Activated gamma-delta T cell treated with anti-CD3 and anti-CD28 coated beads, Interleukin-2, amount 50 U/mL, for 16 hours (primary cell): ENCODE data around the gene MAP3K4.

Experiments used
- DNase-seq: peaks from one replicate; pipeline ENCODE4 v3.0.0-alpha.2; 2020; ENCODE audit warnings: low read depth

MAP3K4 gene

DNA sequence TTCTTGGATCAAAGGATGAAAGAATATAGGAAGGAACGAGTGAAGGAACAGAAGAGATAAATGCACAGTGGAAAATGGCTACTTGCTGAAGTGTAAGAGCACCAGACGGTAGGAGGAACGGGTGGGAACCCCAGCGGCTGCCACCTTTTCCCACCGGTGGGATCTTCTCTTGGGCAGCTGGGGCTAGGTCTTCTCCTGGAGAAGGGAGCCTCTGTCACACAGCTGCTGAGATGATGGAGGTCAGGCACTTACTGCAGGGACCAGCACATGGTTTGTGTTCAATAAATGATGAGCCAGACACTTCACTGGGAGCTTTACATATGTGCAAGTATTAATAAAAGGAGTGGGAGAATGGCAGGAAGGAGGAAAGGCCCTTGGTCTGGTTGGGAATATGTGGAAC is 158.6 kb downstream of the MAP3K4 start:
- no peak for DNase-seq

DNA sequence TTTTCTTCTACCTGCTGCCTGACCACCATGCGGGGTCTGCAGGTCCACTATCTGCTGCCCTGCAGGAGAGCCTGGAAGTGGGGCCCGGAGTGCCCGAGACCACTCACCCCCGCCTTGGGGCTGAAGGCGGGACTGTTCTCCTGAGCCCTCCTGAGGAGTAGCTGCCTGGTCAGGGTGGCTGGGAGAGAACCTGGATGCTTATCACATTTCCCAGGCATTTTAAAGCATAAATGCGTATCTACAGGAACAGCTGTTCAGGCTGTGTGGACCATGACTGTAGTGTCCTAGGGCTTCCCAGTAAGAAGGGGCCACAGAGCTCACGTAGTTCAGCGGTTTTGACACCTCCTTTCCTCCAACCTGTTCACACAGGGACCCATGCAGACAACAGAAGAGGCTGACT is 159.0 kb downstream of the MAP3K4 start:
- no peak for DNase-seq

DNA sequence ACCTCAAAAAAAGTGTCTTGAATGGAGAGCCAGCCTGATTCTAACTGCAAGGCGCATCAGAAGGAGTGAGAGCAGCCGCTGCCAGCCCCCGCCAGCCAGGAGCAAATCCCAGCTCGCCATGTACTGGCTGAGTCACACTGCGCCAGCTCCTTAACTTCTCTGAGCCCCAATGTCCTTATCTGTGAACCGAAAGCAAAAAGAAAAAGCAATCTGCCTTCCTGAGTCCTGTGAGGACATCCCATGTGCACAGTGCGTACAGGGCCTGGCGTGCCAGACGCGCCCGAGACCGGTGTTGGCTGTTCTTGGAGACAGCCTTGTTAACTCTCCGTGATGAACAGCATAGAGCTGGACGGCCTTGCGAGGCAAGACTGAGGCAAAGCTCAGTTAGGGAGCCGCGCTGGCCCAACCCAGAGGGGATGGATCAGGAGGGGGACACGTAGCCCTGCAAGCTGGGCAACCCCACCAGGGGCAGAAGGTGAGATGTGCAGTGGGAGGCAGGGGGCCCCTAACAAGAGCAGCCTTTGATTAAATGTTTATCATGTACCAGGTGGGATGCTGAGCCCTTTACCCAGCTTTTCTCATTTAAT is 159.6 kb downstream of the MAP3K4 start:
- DNase-seq: no peak

DNA sequence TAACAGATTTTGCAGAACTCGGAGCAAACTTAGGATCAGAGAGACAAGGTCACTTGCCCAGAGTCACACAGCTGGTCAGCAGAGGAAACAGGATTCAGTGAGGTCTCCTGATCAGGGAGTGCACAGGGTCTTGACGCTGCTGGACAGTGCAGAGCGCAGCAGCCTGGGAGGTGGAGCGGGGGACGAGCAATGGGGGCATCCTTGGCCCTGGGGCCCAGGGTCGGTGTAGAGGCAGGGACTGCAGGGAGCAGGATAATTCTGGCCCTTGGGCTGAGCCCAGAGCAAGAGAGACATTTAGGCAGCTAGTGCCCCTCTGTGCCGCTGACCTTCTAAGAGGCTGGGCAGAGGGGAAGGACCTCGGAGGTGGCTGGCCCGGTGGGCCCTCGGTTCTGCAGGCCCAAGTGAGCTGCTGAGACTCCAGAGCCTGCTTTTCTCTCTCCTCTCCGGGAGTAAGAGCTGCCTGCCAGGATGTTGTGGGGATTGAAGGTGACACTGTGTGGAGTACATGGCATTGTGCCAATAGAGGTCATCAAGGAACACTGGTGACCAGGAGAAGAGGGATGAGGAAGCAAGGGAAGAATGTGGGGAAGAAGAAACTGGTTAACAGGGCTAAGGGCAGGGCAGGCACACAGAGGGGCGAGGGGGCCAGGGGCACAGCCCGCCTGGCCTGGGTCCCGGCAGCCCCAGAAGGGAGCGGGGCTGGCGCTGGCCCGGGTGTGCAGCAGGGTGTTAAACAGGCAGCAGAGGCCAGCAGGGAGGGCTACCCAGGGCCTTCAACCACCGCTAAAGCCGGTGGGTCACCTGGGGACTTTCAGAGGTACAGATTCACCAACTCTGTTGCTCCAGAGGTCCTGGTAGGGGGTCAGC is 160.3 kb downstream of the MAP3K4 start:
- DNase-seq: no peak

DNA sequence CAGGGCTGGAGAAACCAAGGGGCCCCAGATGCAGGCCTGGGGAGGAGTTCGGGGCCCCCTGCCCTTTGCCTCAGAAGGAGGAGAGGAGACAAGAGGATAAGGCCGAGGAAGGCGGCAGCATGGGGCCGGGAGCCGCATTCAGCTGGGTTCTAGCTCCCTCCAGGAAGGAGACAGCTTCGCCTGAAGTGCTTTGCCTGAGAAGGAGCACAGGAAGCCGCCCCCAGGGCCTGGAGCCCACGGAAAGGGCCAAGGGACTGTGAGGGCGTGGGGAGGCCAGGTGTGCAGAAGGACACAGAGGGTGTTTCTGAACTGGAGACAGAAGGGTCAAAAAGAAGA is 160.9 kb downstream of the MAP3K4 start:
- no peak for DNase-seq

DNA sequence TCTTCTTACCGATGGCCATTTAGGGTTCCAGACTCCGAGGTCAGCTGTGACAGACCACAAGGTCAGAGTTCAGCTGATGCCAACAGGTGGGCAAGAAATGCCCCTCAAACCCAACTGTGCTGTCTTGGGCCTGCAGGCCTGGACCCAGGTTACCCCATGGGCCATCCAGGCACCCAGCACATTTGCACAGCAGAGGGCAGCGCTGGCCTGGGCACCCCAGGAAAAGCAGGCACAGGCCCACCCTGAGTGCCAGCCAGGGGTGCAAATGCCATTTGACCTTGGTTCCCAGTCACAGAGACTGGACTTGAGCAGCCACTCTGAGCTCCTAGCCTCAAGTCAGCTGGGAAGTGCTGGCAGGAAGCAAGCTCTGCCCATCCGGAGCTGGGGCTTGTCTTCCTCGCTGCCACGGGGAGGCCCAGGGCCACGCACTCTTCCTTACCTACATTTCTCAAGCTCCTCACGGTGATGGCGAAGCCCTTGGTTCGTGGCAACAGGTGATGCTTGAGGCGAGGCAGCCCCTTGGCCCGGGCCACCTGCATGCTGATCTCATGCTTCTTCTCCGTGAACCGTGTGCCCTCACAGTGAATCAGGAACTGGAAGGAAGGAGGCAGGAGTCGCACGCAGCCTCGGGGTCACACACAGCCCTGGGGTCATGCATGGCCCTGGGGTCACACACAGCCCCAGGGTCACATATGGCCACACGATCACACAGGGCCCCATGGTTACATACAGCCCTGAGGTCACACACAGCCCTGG is 161.5 kb downstream of the MAP3K4 start:
- DNase-seq: no peak

DNA sequence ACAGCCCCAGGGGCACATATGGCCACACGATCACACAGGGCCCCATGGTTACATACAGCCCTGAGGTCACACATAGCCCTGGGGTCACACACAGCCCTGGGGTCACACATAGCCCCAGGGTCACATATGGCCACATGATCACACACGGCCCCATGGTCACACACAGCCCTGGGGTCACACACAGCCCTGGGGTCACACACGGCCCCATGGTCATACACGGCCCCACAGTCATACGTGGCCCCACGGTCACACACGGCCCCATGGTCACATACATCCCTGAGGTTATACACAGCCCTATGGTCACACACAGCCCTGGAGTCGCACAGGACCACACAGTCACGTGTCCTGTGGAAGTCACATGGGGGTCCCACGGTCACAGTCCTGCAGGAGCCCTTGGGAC is 162.2 kb downstream of the MAP3K4 start:
- DNase-seq: no peak

DNA sequence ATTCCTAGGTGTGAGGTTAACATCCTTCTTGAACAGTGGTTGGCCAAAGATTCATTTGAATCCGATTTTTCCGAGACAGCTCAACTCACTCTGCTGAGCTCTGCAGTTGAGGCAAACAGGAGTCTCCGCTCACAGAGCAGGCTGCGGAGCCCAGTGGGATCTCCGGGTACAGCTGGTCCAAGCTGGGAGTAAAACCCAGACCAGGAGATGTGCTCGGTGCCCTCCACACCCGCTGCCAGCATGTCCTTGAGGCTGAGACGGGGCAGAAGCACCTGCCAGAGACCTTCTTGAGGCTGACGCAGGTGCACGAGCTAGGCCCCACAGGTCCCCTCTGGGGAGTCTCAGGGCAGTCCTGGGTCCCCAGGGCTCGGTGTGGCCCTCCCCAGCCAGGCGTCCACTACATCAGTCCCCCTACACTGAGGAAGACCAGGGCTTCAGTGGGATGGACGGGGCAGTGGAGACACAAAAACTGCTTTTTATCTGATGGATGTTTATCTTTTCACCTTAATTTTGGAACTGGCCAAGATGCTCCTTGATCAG is 163.3 kb downstream of the MAP3K4 start:
- no peak for DNase-seq

DNA sequence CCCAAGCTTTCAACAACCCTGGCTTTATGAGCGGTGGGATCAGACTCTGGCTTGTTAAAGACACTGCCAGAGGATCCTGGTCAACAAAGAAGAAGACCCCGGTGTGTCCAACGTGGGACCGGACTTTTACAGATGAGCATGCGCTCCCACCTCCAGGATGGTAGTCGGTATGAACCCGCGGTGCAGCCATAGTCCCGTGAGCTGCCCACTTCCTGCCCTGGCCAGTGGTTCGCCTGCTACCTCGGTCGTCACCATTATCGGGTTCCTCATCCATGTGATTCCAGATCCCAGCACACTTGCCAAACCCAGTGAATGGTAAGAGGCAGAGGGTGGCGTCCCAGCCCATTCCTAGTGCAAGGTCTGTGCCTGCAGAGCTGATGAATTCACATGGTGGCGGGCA is 169.6 kb downstream of the MAP3K4 start:
- DNase-seq: no peak

DNA sequence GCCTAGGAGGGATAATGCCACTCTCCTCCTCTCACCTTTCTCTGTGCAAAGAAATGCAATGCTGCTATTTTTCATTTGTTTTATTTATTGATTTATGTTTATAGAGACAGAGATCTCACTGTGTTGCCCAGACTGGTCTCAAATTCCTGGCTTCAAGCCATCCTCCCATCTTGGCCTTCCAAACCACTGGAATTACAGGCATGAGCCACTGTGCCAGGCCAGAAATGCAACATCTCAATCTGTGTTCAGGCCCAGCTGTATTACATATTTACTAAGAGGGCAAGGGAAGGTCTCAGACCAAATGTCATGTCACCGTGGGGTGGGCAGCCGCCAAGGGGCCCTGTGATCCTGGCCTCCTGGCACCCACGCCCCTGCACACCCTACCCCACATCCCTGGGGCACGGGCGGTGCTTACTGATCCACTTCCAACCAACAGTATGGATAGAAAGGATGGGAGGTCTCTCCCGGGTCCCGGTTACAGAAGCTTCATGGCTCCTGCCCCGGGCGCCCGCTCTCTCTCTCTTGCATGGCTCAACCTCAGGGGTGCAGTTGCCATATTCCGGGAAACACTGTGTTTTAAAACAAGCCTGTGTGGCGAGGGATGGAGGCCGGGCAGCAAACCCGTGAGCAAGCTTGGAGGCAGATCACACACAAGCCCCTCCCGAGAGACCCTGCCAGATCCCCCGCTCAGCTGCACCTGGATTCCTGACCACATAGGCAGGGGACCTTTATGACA is 170.5 kb downstream of the MAP3K4 start:
- DNase-seq: no peak

DNA sequence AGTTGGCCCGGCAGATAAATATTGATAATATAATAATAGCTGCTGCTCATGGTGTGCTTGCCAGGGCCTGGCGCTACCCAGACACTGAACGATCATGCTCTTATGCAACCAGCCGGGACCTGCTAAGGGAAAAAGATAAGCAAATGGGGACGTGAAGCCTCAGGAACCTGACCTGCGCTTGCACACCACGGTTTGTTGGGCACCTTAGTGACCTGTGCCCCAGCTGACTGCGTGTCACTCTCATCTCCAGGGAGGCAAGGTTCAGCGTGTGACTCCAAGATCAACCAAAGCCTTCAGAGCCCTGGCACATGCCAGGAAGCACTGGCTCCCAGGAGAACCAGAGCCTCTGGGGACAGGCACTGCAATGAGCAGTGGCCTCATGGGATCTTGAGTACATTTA is 171.2 kb downstream of the MAP3K4 start:
- DNase-seq: no peak

DNA sequence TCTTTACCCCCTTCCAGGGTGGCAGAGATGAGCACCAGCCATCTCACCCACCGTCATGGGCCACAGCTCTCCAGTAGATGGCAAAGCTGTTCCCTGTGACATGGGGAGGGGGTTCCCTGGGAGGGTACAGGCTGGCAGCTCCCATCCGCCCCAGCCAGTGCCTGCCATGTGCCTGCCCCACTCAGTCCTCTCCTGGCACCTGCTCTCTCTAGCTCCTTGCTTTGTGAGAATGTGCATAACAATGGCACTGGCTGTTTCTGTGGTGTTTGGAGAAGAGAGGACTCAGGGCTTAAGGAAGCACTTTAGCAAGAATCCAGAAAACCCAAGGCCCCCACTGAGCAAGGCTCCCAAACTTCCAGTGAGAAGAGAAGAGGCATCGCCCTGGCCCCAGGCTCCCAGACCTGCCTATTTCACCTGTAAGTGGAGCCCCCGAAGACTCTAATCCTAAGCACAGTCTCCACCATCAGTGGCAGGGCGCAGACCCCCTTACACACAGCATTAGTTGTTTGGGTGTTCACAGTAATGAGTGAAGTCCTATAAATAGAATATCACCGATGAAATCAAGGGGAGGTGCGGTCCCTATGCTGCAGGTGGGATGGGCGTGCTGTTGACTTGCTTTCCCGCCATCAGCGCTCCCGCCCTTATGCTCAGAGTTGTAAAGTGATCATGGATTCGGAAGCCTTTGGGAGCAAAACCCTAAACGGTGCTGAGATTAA is 172.1 kb downstream of the MAP3K4 start:
- DNase-seq: no peak

DNA sequence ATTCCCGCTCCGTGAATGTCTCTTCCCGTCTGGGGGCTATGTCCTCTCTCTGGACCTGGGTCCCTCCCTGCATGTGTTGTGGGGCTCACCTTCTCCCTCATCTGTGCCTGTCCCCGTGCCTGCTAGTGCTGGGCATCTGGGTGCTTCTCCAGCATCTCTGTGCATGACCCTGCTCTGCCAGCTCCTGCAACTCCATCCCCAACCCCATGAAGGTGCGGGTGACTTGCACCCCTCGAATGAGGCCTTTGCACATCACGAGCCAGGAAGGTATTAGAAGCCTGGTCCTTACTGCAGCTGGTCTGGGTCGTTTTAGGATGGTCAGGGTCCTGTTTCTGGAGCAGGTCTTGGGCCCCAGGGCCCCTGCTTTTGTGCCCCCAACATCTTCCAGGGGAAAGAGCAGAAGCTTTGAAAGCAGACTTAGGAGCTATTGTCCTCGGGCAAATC is 172.6 kb downstream of the MAP3K4 start:
- no peak for DNase-seq

DNA sequence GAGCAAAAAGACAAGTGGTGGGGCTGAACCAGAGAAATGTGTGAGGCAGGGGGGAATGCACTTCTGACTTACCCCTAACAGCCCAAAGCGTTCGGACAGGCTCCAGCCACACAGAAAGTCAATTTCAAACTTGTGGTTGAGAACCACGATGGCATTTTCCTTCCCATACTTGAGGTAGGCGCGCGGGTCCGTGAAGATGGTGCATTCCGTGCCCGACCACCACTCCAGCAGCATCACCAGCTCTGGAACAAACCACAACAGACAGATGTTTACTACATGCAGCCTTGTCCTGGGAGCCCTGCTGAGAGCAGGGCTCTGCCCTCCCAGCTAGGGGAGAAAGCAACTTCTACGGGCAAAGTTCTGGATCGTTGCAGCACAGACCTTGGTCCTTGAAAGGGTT is 174.6 kb downstream of the MAP3K4 start:
- no peak for DNase-seq

DNA sequence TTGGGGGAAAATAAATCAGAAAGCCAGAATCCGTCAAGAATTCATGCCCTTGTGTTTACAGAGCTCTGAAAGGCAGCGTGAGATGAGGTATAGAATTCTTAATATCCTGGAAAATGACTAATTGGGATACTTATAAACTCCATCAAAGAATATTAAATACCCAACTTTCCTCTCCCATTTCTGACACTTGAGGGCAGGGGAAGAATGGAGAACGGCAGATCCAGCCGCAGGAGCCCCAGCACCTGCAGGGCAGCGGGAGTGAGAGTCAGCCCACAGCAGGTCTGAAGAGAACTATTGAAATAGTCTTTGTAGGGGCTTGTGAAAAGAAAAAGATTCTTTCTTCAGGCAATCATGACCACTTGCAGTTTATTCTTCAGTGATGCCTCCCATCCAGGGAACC is 175.1 kb downstream of the MAP3K4 start:
- DNase-seq: no peak
